A549 (cell line): ENCODE measurements around the gene TMEM43.

Experiments used
- KDM5A ChIP-seq: fragments of 200-600 bp; sonication (generic); IDR thresholded peaks from 2 replicates; pipeline ENCODE4 v1.6.1; 2016; ENCODE audit warnings: antibody characterized with exemption, mild to moderate bottlenecking
- MAZ ChIP-seq: fragments of 150-350 bp; IDR thresholded peaks from 2 replicates; pipeline ENCODE4 v1.6.1; 2014; ENCODE audit warnings: antibody characterized with exemption, low read depth, low read length, borderline replicate concordance
- POLR2A ChIP-seq: IDR thresholded peaks from 2 replicates; pipeline ENCODE4 v1.6.1; 2012; ENCODE audit warnings: mild to moderate bottlenecking, low read length
- RNF2 ChIP-seq: fragments of 200-600 bp; sonication (generic); IDR thresholded peaks from 2 replicates; pipeline ENCODE4 v1.6.1; 2016; ENCODE audit warnings: low read depth, mild to moderate bottlenecking, antibody characterized with exemption, moderate library complexity, borderline replicate concordance
- TF ChIP-seq, protein P1 (sequence below): fragments of 450-650 bp; IDR thresholded peaks from 2 replicates; pipeline ENCODE4 v1.6.1; 2014; ENCODE audit warnings: antibody characterized with exemption
- TF ChIP-seq, protein P2 (sequence below): fragments of >200 bp; sonication (Bioruptor Twin); formaldehyde crosslinking; IDR thresholded peaks from 3 replicates; pipeline ENCODE4 v1.5.1; 2016
- TF ChIP-seq, protein P3 (sequence below): fragments of 150-350 bp; IDR thresholded peaks from 2 replicates; pipeline ENCODE4 v1.6.1; 2014; ENCODE audit warnings: low read depth, mild to moderate bottlenecking, low read length
- TF ChIP-seq, protein P4 (sequence below): fragments of 200-600 bp; sonication (generic); IDR thresholded peaks from 2 replicates; pipeline ENCODE4 v1.6.1; 2016; ENCODE audit warnings: antibody characterized with exemption, mild to moderate bottlenecking, moderate library complexity

DNA sequence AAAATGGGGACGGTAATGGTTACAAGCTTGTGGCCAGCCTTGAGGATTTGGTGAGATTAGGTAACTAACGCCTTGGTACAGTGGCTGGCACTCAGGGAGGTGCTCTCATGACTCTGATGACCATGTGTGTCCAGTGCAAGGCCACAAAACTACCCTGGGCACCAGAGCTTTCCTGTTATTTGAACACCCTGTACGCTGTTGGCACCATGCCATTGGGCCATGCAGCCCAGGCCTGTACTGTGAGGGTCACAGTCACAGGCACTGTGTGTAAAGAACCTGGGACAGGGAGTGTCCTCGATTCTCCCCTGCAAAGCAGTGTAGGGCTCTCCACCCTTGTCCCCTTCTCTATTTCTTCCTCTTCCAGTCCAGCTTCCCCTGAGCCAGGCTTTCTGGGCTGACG, 6.3 kb downstream of the TMEM43 start:
- TF ChIP-seq, protein P1, sequence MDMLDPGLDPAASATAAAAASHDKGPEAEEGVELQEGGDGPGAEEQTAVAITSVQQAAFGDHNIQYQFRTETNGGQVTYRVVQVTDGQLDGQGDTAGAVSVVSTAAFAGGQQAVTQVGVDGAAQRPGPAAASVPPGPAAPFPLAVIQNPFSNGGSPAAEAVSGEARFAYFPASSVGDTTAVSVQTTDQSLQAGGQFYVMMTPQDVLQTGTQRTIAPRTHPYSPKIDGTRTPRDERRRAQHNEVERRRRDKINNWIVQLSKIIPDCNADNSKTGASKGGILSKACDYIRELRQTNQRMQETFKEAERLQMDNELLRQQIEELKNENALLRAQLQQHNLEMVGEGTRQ: no peak
- TF ChIP-seq, protein P2, sequence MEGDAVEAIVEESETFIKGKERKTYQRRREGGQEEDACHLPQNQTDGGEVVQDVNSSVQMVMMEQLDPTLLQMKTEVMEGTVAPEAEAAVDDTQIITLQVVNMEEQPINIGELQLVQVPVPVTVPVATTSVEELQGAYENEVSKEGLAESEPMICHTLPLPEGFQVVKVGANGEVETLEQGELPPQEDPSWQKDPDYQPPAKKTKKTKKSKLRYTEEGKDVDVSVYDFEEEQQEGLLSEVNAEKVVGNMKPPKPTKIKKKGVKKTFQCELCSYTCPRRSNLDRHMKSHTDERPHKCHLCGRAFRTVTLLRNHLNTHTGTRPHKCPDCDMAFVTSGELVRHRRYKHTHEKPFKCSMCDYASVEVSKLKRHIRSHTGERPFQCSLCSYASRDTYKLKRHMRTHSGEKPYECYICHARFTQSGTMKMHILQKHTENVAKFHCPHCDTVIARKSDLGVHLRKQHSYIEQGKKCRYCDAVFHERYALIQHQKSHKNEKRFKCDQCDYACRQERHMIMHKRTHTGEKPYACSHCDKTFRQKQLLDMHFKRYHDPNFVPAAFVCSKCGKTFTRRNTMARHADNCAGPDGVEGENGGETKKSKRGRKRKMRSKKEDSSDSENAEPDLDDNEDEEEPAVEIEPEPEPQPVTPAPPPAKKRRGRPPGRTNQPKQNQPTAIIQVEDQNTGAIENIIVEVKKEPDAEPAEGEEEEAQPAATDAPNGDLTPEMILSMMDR: no peak
- TF ChIP-seq, protein P3, sequence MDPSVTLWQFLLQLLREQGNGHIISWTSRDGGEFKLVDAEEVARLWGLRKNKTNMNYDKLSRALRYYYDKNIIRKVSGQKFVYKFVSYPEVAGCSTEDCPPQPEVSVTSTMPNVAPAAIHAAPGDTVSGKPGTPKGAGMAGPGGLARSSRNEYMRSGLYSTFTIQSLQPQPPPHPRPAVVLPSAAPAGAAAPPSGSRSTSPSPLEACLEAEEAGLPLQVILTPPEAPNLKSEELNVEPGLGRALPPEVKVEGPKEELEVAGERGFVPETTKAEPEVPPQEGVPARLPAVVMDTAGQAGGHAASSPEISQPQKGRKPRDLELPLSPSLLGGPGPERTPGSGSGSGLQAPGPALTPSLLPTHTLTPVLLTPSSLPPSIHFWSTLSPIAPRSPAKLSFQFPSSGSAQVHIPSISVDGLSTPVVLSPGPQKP: no peak
- TF ChIP-seq RNF2 (no peak), KDM5A (no peak), MAZ (no peak), POLR2A (no peak)
- TF ChIP-seq, protein P4, sequence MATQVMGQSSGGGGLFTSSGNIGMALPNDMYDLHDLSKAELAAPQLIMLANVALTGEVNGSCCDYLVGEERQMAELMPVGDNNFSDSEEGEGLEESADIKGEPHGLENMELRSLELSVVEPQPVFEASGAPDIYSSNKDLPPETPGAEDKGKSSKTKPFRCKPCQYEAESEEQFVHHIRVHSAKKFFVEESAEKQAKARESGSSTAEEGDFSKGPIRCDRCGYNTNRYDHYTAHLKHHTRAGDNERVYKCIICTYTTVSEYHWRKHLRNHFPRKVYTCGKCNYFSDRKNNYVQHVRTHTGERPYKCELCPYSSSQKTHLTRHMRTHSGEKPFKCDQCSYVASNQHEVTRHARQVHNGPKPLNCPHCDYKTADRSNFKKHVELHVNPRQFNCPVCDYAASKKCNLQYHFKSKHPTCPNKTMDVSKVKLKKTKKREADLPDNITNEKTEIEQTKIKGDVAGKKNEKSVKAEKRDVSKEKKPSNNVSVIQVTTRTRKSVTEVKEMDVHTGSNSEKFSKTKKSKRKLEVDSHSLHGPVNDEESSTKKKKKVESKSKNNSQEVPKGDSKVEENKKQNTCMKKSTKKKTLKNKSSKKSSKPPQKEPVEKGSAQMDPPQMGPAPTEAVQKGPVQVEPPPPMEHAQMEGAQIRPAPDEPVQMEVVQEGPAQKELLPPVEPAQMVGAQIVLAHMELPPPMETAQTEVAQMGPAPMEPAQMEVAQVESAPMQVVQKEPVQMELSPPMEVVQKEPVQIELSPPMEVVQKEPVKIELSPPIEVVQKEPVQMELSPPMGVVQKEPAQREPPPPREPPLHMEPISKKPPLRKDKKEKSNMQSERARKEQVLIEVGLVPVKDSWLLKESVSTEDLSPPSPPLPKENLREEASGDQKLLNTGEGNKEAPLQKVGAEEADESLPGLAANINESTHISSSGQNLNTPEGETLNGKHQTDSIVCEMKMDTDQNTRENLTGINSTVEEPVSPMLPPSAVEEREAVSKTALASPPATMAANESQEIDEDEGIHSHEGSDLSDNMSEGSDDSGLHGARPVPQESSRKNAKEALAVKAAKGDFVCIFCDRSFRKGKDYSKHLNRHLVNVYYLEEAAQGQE: no peak
